Left lung (tissue), 10 donors: ENCODE results near the gene SGSH. TPM values are rescaled to one million over a fixed set of nuclear protein-coding genes. Genes with fewer than 3 reads are reported as not detected.
A peak's percentile ranks its signal among the peaks of the same experiment; 100 is the strongest.
"Not testable (repeated sequence)": the region's sequence is repeated elsewhere in the genome, so short reads cannot be mapped to it uniquely, and the experiment has no call there.

Source experiments
- ATAC-seq: fragments of 200-7000 bp; cut with Tn5 transposase; one replicate; pipeline ENCODE4 v1.9.1; 2020; ENCODE audit warnings: moderate library complexity
- DNase-seq, 4 donors: peaks; one replicate each; pipeline ENCODE4 v3.0.0-alpha.2; 2013 to 2020
- H3K27ac ChIP-seq, 2 donors: fragments of 200-600 bp; sonication (generic) in 1 of 2; one replicate each; pipeline versions ENCODE4 v1.5.0 to v1.8.0; 2020 to 2021
- H3K27me3 ChIP-seq, 2 donors: fragments of 200-600 bp; sonication (generic) in 1 of 2; one replicate each; pipeline versions ENCODE4 v1.5.0 to v1.8.0; 2020 to 2021
- H3K36me3 ChIP-seq, 2 donors: fragments of 200-600 bp; sonication (generic) in 1 of 2; one replicate each; pipeline versions ENCODE4 v1.5.0 to v1.8.0; 2020 to 2021
- H3K4me1 ChIP-seq, 2 donors: fragments of 200-600 bp; one replicate each; pipeline ENCODE4 v1.8.0; 2021
- H3K4me3 ChIP-seq, 2 donors: fragments of 200-600 bp; sonication (generic) in 1 of 2; one replicate each; pipeline versions ENCODE4 v1.5.0 to v1.8.0; 2020 to 2021; ENCODE audit warnings: mild to moderate bottlenecking in 1 of 2
- H3K9me3 ChIP-seq, 2 donors: fragments of 200-600 bp; sonication (generic) in 1 of 2; one replicate each; pipeline versions ENCODE4 v1.5.0 to v1.8.0; 2020 to 2021
- CTCF ChIP-seq, 2 donors: fragments of 200-600 bp; sonication (generic) in 1 of 2; IDR thresholded peaks; one replicate each; pipeline versions ENCODE4 v1.5.0 to v1.8.0; 2021; ENCODE audit warnings: antibody characterized with exemption in 2 of 2
- intact Hi-C, 2 donors: fragments of 100-400 bp; cut with DNase I; formaldehyde crosslinking; loops; one replicate each; pipeline versions ENCODE4 v1.11.2 to v1.14.2; 2022
- polyA plus RNA-seq, 6 donors: library from polyadenylated mRNA; unstranded; fragments of 120-200 nt; gene quantifications; one replicate each; pipeline ENCODE4 v1.2.1, GENCODE V29; 2013; ENCODE audit not compliant: insufficient read length in 6 of 6
- total RNA-seq, 2 donors: library from RNA; stranded (reverse); fragmentation: NEBNext Ultra II Directional; extraction: Animal tissue kit (Norgen Biotek cat#: 25700); gene quantifications; one replicate each; pipeline ENCODE4 v1.2.1, GENCODE V29; 2021
- donor health status: DM: no; HTN: yes; CAD: no.
- donor health status: DM: no; HTN: no; CAD: no.

The SGSH gene
- total and polyA plus RNA-seq, 8 donors, result 40.8 to 83.8 (median 47.1) TPM

GRCh38 chr17:80244871-80245509, 24.9 kb upstream of the SGSH start:
- H3K36me3 ChIP-seq, result peaks cover 3 to 52% of the 10 kb centered on the region in 2 donors

GRCh38 chr17:80244448-80244847, 24.3 kb upstream of the SGSH start:
- H3K27me3 ChIP-seq, H3K9me3 ChIP-seq, H3K4me3 ChIP-seq, H3K4me1 ChIP-seq, ATAC-seq, H3K27ac ChIP-seq, intact Hi-C loops: not testable (repeated sequence)
- H3K36me3 ChIP-seq, result peaks cover 3 to 52% of the 10 kb centered on the region in 2 donors
- DNase-seq, result peak in 1 of 4 donors; percentile 21

More at GRCh38 chr17:80244871-80245509, 24.9 kb upstream of the SGSH start:
- H3K4me1 ChIP-seq, result no peaks in the 10 kb centered on the region
- no peak overlapping the region for H3K4me3 ChIP-seq
- no peak overlapping the region for H3K27ac ChIP-seq
- intact Hi-C loops, result no loop called here
- ATAC-seq (no peak), DNase-seq (peak in 1 of 4 donors; percentile 70)
- no peaks in the 10 kb centered on the region for H3K9me3 ChIP-seq
- TF ChIP-seq CTCF (IDR thresholded peaks at IDR 0.05), result no peak
- H3K27me3 ChIP-seq, result no peaks in the 10 kb centered on the region

GRCh38 chr17:80243526-80244433, 23.6 kb upstream of the SGSH start:
- peaks cover 3 to 52% of the 10 kb centered on the region in 2 donors for H3K36me3 ChIP-seq
- no peak for ATAC-seq
- intact Hi-C loops, result no loop called here
- peak in 1 of 4 donors; percentile 51 for DNase-seq
- no peaks in the 10 kb centered on the region for H3K27me3 ChIP-seq
- H3K27ac ChIP-seq, result no peak overlapping the region
- no peak for TF ChIP-seq CTCF (IDR thresholded peaks at IDR 0.05)
- H3K4me3 ChIP-seq, result no peak overlapping the region
- H3K4me1 ChIP-seq, result no peaks in the 10 kb centered on the region
- H3K9me3 ChIP-seq, result no peaks in the 10 kb centered on the region

DNA sequence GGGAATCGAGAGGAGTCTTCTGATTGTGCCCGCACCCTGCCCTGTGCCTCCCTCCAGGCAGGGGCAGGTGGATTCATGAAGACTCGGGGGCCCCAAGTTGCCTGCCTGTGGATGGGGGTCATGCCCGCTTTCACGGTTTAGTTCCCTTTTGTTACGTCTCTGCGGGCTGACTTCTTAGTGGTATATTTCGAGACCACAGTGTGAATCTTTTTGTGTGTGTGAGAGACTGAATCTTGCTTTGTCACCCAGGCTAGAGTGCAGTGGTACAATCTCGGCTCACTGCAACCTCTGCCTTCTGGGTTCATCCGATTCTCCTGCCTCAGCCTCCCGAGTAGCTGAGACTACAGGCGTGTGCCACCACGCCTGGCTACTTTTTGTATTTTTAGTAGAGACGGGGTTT, 22.4 kb upstream of the SGSH start:
- Histone ChIP-seq H3K27me3 (no peaks in the 10 kb centered on the region), H3K4me1 (no peaks in the 10 kb centered on the region), H3K27ac (no peak overlapping the region), H3K36me3 (peaks cover 3 to 55% of the 10 kb centered on the region in 2 donors), H3K9me3 (no peaks in the 10 kb centered on the region), H3K4me3 (no peak overlapping the region)
- TF ChIP-seq CTCF (IDR thresholded peaks at IDR 0.05), result no peak
- no peak for ATAC-seq
- intact Hi-C loops, result no loop called here
- DNase-seq, result peak in 1 of 4 donors; percentile 33

DNA sequence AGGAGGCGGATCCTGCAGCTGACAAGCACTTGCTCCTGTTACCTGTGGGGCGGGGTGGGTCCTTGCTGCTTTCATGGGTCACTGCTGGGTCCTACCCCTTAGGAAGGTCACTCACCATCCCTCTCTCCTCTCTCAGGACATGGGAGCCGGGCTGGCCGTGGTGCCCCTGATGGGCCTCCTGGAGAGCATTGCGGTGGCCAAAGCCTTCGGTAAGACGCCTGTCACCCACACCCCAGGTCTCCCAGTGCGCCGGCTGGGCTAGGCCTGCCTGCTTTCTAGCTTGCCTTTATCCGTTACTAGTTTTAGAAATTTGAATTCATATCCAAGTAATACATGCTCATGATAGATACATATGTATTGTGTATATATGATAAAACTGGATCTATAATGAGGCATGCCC, 17.3 kb upstream of the SGSH start:
- peak in 1 of 4 donors; percentile 70 for DNase-seq
- H3K4me1 ChIP-seq, result no peaks in the 10 kb centered on the region
- no peaks in the 10 kb centered on the region for H3K27me3 ChIP-seq
- ATAC-seq, result no peak
- TF ChIP-seq CTCF (IDR thresholded peaks at IDR 0.05), result no peak
- no peak overlapping the region for H3K4me3 ChIP-seq
- H3K36me3 ChIP-seq, result peaks cover 3 to 77% of the 10 kb centered on the region in 2 donors
- intact Hi-C loops, result no loop called here
- H3K27ac ChIP-seq, result no peak overlapping the region
- peaks cover 0 to 15% of the 10 kb centered on the region in 2 donors for H3K9me3 ChIP-seq
